ENCODE data around the gene PDE11A.

DNA sequence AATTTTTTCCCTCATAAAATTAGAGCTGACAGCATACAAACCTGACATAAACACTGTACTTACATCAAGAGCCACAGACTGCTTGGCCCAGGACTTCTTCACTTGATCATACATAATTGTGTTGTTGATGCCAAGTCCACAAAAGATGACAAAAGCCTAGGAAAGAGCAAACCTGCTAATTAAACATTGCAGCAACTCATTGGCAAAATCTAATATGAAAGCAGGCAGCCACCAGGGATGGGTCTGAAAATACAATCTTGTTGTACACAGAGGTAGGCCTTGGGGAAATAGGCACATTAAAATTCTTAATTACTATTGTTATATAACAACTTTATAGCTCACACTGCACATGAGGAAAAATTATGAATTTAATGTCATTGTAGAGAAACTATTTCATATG lies 255.8 kb downstream of the PDE11A start:
- no peak for TF ChIP-seq POLR2A (IDR thresholded peaks at IDR 0.05)
- no peak for TF ChIP-seq CTCF (IDR thresholded peaks at IDR 0.05 in 8 of 11, conservative IDR thresholded peaks at IDR 0.05 in 3 of 11)
